ENCODE results near the gene SRC. TPM values are rescaled to one million over a fixed set of nuclear protein-coding genes. Genes with fewer than 3 reads are reported as not detected.
"Not testable (repeated sequence)": the region's sequence is repeated elsewhere in the genome, so short reads cannot be mapped to it uniquely, and the experiment has no call there.

Gene SRC
- total RNA-seq, 2 donors from 2014 or later: 5.4 to 8.3 TPM

DNA sequence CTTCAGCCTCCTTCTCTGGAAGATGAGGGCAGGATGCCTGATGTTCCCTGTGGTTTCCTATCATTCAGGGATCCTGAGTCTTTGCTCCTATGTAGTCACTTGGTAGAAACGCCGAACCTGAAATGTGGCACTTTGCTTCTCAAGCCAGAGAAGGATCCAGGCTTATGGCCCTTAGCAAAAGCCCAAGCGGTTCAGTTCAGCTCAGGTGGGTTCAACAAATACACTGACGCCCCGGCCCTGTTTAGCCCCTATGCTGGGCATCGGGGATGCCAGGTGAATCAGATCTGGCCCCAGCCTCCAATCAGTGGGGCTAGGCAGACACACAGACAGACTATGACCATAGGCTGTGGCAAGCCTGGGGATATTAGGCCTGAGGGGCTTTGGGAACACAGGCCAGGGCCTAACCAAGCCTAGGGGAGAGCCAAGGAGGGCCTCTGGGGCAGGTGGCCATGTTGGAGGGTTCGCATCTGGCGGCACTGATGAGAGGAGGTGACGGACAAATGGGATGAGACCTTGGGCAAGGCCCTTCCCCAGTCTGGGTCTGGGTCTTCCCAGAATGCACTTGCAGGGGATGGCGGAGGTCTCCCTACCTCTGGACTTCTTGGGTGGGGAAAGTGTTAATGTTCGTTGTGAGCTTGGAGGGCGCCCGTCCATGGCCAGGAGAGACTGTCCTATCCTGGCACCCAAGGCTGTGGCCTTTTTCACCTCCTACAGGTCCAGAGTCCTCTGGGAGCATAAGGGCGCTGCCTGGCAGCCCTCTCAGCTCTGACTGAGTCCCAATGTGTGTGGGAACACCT, 17.6 kb upstream of the SRC start:
- ATAC-seq: no peak
- H3K36me3 Mint-ChIP-seq: no peaks in the 10 kb centered on the region
- DNase-seq (ENCODE audit: low spot score in 2 of 2): no peak
- no peaks in the 10 kb centered on the region for H3K9me3 Mint-ChIP-seq
- no peak overlapping the region for H3K27ac Mint-ChIP-seq

DNA sequence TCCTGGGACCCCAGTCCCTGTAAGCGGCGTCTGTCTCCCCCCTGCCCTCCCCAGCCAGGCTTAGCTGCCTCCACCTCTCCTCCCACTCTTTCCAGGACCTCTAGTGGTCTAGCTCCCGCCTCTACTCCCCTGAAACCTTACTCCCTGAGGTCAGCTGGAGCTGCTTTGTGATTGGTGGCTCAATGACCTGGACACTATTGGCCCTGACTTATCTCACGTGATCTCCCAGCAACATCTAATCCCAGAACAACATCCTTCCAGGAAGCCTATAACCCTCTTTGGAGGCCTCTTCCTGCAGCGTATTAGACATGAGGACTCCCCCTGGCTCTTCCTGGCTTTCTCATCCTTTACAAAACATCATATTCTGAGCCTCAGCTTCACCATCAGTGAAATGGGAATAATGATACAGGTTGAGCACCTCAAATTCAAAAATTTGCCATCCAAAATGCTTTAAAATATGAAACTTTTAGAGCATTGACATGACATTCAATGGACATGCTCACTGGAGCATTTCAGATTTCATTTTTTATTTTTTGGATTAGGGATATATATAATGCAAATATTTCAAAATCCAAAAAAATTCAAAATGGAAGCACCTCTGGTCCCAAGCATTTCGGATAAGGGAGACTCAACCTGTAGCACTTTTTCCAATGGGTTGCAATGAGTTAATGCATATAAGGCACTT, 16.3 kb upstream of the SRC start:
- Mint-ChIP-seq H3K27ac (peak overlapping the region in 1 of 2 donors; percentile 2), H3K36me3 (no peaks in the 10 kb centered on the region), H3K9me3 (no peaks in the 10 kb centered on the region)
- DNase-seq (ENCODE audit: low spot score in 2 of 2) (no peak), ATAC-seq (no peak)

DNA sequence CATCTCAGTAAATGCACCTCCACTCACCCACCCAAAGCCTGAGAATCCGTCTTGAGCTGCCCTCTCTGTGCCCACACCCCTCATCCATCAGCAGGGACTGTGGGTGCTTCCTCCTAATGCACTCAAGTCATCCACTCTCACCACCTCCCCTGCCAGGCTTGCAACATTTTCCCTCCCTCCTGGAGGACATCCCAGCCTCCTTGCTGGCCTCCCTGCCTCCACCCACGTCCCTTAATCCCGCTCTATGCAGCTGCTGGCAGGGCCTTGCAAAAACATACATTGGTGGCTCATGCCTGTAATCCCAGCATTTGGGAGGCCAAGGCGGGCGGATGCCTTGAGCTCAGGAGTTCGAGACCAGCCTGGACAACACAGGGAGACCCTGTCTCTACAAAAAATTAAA, 15.6 kb upstream of the SRC start:
- ATAC-seq (no peak), DNase-seq (ENCODE audit: low spot score in 2 of 2) (no peak)
- Mint-ChIP-seq H3K27ac (no peak overlapping the region), H3K36me3 (no peaks in the 10 kb centered on the region), H3K9me3 (no peaks in the 10 kb centered on the region)

DNA sequence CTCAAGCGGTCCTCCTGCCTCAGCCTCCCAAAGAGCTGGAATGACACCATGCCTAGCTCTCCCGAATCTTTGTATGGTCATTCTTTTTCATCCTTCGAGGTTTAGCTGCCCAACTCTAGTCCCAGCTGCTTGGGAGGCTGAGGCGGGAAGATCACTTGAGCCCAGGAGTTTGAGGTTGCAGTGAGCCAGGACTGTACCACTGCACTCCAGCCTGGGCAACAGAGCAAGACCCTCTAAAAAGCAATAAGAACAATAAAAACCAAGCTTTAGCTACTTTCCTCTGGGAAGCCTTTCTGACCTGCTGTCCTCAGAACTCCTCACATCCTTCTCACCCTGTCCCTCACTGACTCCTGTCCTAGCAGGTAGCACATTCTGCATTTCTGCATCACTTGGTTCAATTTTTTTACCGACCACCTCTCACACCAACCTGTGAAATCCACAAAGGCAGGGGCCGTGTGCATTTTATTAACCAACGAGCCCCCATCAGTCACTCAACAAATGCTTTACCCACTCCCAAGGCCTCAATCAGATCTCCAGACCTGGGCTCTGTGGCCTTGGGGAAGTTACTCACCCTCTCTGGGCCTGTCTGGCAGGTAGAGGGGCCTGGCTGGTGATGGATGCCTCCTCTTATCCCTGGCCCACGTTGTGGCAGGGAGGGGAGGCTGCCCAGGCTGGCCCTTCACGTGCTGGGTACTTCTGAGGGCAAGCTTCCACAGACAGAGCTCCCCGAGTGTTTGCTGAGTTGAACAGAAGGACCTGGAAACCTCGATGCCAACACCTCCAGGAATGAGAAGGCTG, 14.7 kb upstream of the SRC start:
- Mint-ChIP-seq H3K9me3 (no peaks in the 10 kb centered on the region), H3K36me3 (no peaks in the 10 kb centered on the region), H3K27ac (no peak overlapping the region)
- ATAC-seq (no peak), DNase-seq (ENCODE audit: low spot score in 2 of 2) (no peak)

DNA sequence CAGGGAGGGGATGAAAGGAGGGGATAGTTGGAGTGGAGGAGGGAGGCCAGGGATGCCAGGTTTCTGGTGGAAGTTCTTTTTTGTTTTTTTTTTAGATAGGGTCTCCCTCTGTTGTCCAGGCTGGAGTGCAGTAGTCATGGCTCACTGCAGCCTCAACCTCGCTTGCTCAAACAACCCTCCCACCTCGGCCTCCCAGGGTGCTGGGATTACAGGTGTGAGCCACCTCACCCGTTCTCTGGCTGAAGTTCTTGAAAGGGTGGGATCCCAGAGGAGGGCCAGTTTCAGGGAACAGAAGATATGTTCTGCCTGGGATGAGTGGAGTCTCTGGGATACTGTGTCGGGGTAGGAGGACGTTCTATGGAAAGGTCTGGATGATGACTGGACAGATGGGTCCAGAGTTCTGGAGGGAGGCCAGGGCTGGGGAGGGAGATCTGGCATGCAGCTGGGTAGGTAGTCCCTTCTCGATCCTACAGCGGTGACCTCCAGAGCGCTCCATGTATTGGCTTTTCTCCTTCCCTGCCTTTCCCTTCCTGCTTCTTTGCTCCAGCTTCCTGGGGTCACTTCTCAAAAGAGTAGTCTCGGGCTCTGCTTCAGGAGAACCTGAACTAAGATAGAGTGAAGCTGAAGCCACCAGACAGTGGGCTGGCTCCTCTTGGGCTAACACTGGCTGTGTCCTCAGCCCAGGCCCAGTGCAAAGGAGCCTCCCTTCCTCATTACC, 12.7 kb upstream of the SRC start:
- no peak for DNase-seq (ENCODE audit: low spot score in 2 of 2)
- Mint-ChIP-seq H3K9me3 (no peaks in the 10 kb centered on the region), H3K36me3 (no peaks in the 10 kb centered on the region), H3K27ac (peak overlapping the region in 1 of 2 donors; percentile 72)
- no peak for ATAC-seq

DNA sequence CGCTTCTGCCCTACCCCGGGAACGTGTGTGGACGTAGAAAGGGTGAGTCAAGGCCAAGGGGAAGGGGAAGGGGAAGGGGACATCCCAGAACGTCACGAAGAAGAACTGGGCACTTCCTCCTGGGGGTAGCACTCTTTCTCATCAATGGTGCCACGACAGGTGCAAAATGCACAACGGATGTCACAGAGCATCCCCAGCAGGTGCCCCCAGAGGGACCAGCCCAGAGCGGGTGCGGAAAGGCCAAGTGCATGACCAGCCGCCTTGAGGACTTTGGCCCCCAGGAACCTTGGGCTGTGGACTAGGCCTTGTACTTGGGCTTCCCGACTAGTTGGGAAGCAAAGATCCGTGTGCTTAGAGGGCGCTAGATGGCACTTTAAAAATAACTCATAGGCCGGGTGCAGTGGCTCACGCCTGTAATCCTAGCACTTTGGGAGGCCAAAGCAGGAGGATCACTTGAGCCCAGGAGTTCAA, 12.1 kb upstream of the SRC start:
- H3K27ac Mint-ChIP-seq: no peak overlapping the region
- ATAC-seq: no peak
- no peaks in the 10 kb centered on the region for H3K36me3 Mint-ChIP-seq
- DNase-seq (ENCODE audit: low spot score in 2 of 2): no peak
- H3K9me3 Mint-ChIP-seq: no peaks in the 10 kb centered on the region

DNA sequence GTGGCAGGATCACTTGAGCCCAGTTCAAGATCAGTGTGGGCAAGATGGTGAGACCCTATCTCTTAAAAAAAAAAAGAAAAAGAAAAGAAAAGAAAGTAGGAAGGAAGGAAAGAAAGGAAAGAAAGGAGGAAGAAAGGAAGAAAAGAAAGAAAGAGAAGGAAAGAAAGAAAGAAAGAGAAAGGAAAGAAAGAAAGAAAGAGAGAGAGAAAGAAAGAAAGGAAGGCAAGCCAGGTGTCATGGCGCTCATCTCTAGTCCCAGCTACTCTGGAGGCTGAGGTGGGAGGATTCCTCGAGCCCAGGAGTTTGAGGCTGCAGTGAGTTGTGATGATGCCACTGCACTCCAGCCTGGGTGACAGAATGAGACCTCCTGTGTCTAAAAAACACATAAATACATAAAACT, 11.5 kb upstream of the SRC start:
- no peaks in the 10 kb centered on the region for H3K36me3 Mint-ChIP-seq
- no peak for DNase-seq (ENCODE audit: low spot score in 2 of 2)
- ATAC-seq: no peak
- H3K27ac Mint-ChIP-seq: no peak overlapping the region
- no peaks in the 10 kb centered on the region for H3K9me3 Mint-ChIP-seq

DNA sequence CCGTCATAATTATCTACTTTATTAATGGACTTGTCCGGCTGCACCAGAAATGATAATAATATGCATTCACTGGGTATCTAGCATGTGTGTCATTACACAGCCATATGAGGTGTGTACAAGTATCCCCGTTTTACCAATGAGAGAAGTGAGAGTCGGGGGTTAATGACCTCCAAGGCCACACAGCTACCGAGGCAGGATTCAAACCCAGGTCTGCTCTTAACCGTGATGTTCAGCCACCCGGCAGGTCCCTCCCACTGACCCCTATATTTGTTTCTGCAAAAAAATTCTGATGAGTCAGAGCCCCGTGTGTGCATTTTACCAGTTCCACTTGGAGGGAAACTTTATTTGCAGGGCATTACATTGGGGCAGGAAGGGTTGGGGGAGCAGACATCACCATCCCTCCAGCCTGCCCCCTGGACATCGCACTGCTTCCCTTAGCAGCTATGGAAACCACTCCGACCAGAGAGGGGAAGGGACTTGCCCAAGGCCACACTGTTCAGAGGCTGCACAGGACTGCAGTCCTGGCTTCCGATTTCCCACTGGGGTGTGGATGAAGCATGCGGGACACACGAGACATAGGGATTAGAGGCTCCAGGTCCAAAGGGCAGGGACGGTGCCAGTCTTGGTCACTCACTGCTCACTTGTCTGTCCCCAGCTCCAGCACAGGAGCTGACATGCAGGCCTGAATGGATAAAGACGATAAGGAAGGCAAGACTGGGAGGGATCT, 10.1 kb upstream of the SRC start:
- DNase-seq (ENCODE audit: low spot score in 2 of 2) (no peak), ATAC-seq (no peak)
- H3K9me3 Mint-ChIP-seq: no peaks in the 10 kb centered on the region
- no peaks in the 10 kb centered on the region for H3K36me3 Mint-ChIP-seq
- peak overlapping the region; percentile 1 to 65 for H3K27ac Mint-ChIP-seq

DNA sequence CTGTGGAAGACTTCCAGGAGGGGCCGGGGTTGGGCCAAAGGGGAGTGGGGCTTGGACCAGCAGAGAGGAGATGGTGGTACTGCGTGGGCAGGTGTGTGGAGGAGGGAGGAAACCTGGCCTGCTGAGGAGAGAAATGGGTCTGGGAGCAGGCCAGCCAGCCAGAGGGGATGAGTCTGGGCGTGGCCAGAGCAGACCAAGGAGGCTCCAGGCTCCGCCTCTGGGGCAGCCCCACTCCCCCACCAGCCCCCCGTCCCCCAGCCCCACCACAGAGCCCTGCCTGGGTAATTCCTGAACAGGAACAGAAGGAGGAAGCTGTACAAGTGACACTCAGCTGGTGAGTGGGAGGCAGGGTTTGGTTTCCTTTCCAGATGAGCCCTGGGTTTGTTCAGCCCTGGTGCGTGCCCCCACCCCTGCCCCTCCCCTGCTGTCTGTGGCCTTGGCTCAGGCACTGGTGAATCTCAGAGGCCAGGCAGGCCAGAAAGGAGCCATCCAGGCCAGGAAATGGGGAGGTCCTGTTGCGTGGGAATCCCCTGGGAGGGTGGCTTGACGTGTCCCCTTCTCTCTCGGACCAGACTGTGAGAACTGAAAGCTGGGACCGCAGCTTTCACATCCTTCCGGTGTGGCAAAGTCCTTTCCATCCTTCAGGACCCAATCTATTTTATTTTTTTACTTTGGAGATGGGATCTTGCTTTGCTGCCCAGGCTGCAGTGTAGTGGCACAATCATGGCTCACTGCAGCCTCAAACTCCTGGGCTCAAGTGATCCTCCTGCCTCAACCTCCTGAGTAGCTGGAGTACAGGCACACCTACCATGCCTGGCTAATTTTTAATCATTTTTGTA, 9.4 kb upstream of the SRC start:
- Mint-ChIP-seq H3K36me3 (no peaks in the 10 kb centered on the region), H3K9me3 (no peaks in the 10 kb centered on the region), H3K27ac (peak overlapping the region; percentile 1 to 65)
- ATAC-seq: peak; percentile 84 to 95
- DNase-seq (ENCODE audit: low spot score in 2 of 2): peak in 1 of 2 donors; percentile 80

DNA sequence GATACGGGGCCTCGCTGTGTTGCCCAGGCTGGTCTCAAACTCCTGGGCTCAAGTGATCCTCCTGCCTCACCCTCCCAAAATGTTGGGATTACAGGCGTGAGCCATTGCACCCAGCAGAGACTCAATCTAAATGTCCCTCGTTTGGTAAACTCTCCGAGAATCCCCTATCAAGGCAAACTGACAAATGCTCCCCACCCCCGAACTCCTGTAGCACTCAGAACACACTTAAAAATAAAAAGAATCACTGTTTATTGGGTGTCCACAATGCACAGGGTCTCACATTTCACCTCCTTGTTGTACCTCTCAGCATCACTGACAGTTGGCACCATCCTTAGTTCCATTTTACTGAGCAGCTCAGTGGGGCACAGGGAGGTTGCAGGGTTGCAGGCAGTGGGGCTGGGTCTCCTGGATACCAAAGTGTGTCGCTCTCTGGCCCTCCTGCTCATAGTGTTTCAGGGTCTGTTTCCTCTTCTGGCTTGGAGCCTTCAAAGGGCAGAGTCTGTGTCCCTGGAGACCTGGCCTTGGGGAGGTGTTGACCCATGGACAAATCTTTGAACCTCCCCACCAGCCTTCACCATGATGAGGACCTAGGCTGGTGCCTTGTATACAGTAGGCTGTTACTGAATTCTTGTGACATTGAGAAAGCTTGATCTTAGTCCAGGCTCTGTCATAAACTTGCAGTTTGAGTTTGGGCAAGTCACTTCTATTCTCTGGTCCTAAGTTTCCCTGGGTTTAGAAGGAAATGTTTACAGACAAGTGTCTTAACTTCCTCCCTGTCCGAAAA, 8.5 kb upstream of the SRC start:
- Mint-ChIP-seq H3K27ac (no peak overlapping the region), H3K9me3 (no peaks in the 10 kb centered on the region), H3K36me3 (no peaks in the 10 kb centered on the region)
- DNase-seq (ENCODE audit: low spot score in 2 of 2) (no peak), ATAC-seq (no peak)

DNA sequence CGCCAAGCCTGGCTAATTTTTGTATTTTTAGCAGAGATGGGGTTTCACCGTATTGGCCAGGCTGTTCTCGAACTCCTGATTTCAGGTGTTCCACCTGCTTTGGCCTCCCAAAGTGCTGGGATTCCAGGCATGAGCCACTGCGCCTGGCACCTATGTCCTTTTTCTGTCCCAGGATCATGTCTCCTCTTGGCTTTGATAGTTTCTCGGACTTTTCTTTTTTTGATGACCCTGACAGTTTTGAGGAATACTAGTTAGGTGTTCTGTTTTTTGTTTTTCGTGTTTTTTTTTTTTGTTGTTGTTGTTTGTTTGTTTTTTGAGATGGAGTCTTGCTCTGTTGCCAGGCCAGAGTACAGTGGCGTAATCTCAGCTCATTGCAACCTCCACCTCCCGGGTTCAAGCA, 7.6 kb upstream of the SRC start:
- not testable (repeated sequence) for H3K9me3 Mint-ChIP-seq; H3K36me3 Mint-ChIP-seq; ATAC-seq; DNase-seq (ENCODE audit: low spot score in 2 of 2); H3K27ac Mint-ChIP-seq

DNA sequence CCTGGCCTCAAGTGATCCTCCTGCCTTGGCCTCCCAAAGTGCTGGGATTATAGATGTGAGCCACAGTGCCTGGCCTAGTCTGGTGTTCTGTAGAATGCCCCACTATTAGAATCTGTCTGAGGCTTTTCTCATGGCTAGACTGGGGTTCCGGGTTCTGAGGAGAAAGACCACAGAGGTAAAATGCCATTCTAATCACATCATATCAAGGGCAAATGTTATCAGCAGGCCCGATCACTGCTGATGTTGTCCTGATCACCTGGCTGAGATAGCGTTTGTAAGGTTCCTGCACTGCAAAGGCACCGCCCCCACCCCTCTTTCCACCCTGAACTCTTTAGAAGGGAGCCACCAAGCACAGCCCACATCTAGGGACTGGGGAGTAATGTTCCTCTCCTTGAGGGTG, 6.7 kb upstream of the SRC start:
- H3K9me3 Mint-ChIP-seq: no peaks in the 10 kb centered on the region
- no peak for ATAC-seq
- H3K27ac Mint-ChIP-seq: no peak overlapping the region

DNA sequence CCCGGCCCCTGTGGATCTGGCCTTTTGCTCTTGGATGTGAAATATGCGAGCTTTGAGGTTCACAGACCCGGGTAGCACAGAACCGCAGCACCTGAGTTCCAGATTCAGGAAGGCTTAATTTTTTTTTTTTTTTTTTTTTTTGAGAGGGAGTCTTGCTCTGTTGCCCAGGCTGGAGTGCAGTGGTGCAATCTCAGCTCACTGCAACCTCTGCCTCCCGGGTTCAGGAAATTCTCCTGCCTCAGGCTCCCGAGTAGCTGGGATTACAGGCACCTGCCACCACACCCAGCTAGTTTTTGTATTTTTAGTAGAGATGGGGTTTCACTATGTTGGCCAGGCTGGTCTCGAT, 6.2 kb upstream of the SRC start:
- not testable (repeated sequence) for H3K36me3 Mint-ChIP-seq; H3K27ac Mint-ChIP-seq; ATAC-seq; H3K9me3 Mint-ChIP-seq; DNase-seq (ENCODE audit: low spot score in 2 of 2)

More for the DNA sequence above, 6.7 kb upstream of the SRC start:
- no peaks in the 10 kb centered on the region for H3K36me3 Mint-ChIP-seq
- DNase-seq (ENCODE audit: low spot score in 2 of 2): no peak

DNA sequence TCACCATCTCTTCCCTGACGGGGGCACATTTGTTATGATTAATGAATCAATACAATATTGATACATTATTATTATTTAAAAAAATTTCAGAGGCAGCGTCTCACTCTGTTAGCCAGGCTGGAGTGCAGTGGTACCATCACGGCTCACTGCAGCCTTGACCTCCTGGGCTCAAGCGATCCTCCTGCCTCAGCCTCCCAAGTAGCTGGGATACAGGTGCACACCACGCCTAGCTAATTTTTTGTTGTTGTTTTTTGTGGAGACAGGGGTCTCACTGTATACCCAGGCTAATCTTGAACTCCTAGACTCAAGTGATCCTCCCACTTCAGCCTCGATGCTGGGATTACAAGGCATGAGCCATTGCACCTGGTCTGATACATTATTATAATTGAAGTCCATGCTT, 4.9 kb upstream of the SRC start:
- no peak for DNase-seq (ENCODE audit: low spot score in 2 of 2)
- no peak for ATAC-seq
- Mint-ChIP-seq H3K36me3 (no peaks in the 10 kb centered on the region), H3K9me3 (no peaks in the 10 kb centered on the region), H3K27ac (no peak overlapping the region)

DNA sequence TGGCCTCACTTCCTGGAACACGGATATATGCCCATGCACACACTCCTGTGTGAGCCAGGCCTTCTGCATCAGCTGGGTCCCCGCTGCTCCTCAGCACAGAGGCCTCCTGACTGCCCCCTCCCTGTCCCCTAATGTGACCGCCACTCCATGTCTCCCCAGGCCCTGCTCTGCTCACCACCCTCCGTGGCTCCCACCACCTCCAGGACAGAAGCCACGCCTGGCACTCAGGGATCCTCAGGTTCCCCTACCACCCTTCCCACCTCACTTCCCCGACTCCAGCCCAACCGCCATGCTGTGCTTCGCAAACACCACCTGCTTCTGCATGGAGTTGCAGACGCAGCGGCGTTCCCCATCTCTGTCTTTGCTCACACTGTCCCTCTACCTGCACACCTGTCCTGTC, 4.3 kb upstream of the SRC start:
- Mint-ChIP-seq H3K9me3 (no peaks in the 10 kb centered on the region), H3K27ac (no peak overlapping the region), H3K36me3 (no peaks in the 10 kb centered on the region)
- no peak for ATAC-seq
- peak in 1 of 2 donors; percentile 23 for DNase-seq (ENCODE audit: low spot score in 2 of 2)
